Activated CD4-positive, alpha-beta T cell treated with anti-CD3 and anti-CD28 coated beads, Interleukin-2, amount 10 ng/mL, durations not matched to agents 7 days and 5 days (primary cell): ENCODE measurements around the gene MYBBP1A. TPM values are rescaled to one million over a fixed set of nuclear protein-coding genes. Genes with fewer than 3 reads are reported as not detected.

Source experiments
- CTCF ChIA-PET: fragments of 350-600 bp; sonication (Branson Sonifier 250); formaldehyde crosslinking; loops from one replicate; lab custom pipeline; 2021; ENCODE audit warnings: antibody characterized with exemption; lab: Charles Lee
- POLR2A ChIA-PET: fragments of 350-600 bp; sonication (Branson Sonifier 250); formaldehyde crosslinking; loops from one replicate; lab custom pipeline; 2021; ENCODE audit warnings: antibody characterized with exemption; lab: Charles Lee
- DNase-seq: peaks from one replicate; pipeline ENCODE4 v3.0.0-alpha.2; 2020
- H3K27ac Mint-ChIP-seq: one replicate; pipeline ENCODE4 v1.8.0; 2021; ENCODE audit warnings: mild to moderate bottlenecking, moderate library complexity, mixed read lengths
- H3K27me3 Mint-ChIP-seq: one replicate; pipeline ENCODE4 v1.8.0; 2021; ENCODE audit warnings: mixed read lengths
- H3K36me3 Mint-ChIP-seq: one replicate; pipeline ENCODE4 v1.8.0; 2021; ENCODE audit warnings: low read depth, mixed read lengths
- H3K4me1 Mint-ChIP-seq: one replicate; pipeline ENCODE4 v1.8.0; 2021; ENCODE audit warnings: mixed read lengths
- H3K4me3 Mint-ChIP-seq: one replicate; pipeline ENCODE4 v1.8.0; 2021; ENCODE audit warnings: mild to moderate bottlenecking, moderate library complexity, mixed read lengths
- H3K9me3 Mint-ChIP-seq: one replicate; pipeline ENCODE4 v1.8.0; 2021; ENCODE audit warnings: mixed read lengths
- total RNA-seq, 2 experiments: library from RNA; stranded (reverse); gene quantifications; one replicate each; pipeline ENCODE4 v1.2.3, GENCODE V29; 2021

The MYBBP1A gene
- total RNA-seq, 2 experiments from 2014 or later, result 58.0 to 59.0 TPM

DNA sequence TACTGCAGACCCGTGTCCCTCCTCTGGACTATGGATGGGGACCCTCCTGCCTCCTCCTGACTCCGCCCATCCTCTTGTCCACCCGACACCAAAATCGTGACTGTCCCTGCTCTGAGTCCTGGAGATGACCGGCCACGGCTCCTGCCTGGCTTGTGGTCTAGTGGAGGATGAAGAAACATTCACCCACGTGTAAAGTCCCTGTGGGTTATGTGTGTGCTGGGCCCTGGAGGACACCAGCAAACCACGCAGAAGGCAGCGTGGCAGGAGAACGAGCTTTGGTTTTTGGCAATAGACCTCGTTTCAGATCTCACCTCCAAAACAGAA lies 44.6 kb downstream of the MYBBP1A start:
- no peaks in the 10 kb centered on the region for H3K36me3 Mint-ChIP-seq
- CTCF ChIA-PET, result interaction anchor here (1.0 to 1.6 kb wide), 2 partner anchors 14 to 150 kb away, joined by 3 to 6 read pairs; no protein-coding TSS in a partner anchor
- H3K4me1 Mint-ChIP-seq, result peaks cover 24% of the 10 kb centered on the region
- POLR2A ChIA-PET, result no interaction called here
- no peaks in the 10 kb centered on the region for H3K27me3 Mint-ChIP-seq
- no peaks in the 10 kb centered on the region for H3K9me3 Mint-ChIP-seq
- H3K27ac Mint-ChIP-seq, result no peak overlapping the region
- no peak for DNase-seq
- no peak overlapping the region for H3K4me3 Mint-ChIP-seq

DNA sequence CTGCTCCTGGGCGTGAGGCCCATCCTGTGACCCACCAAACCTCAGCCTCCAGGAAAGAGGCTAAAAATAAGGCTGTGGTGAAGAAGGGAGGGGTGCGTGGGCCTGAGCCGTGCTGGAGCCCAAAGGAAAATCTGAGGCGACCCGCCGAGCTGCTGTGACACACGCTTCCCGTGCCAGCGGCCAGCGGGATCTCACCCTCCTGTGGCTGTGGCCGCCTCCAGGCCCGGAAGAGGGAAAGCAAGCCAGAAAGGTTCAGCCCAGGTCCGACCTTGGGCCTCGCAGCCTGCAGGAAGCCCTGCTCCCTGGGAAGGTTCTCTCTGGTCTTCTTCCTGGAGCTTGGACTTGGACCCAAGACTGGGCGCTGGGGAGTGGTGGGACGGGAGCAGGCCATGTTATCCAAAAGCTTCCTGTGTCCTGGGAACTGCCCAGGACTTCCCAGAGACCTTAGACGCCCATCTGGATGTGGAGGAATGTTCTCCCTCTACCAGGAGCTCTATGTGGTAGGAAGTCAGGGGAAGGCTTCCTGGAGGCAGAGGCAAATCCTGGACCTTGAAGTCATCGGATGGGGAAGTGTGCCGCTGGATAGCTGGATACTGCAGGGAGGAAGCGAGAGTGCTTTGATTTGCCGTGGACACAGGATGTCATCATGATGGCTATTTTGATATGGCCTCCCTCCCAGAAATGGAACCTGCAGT lies 45.1 kb downstream of the MYBBP1A start:
- DNase-seq, result no peak
- no peaks in the 10 kb centered on the region for H3K27me3 Mint-ChIP-seq
- POLR2A ChIA-PET, result no interaction called here

GRCh38 chr17:4509401-4509800 lies 45.8 kb downstream of the MYBBP1A start:
- Mint-ChIP-seq H3K36me3 (no peaks in the 10 kb centered on the region), H3K27me3 (no peaks in the 10 kb centered on the region), H3K4me3 (no peak overlapping the region), H3K9me3 (no peaks in the 10 kb centered on the region), H3K4me1 (peaks cover 35% of the 10 kb centered on the region), H3K27ac (peak overlapping the region; percentile 67)
- DNase-seq, result peak; percentile 61
- POLR2A ChIA-PET, result no interaction called here
- CTCF ChIA-PET, result interaction anchor here (0.7 to 1.6 kb wide), 6 partner anchors 11 to 148 kb away, joined by 3 to 6 read pairs (median 4); partner anchors contain the start of gene SPNS2

More for the DNA sequence above, 45.1 kb downstream of the MYBBP1A start:
- CTCF ChIA-PET, result interaction anchor here (0.7 to 1.6 kb wide), 6 partner anchors 11 to 149 kb away, joined by 3 to 6 read pairs (median 4); partner anchors contain the start of gene SPNS2
- no peaks in the 10 kb centered on the region for H3K36me3 Mint-ChIP-seq
- no peaks in the 10 kb centered on the region for H3K9me3 Mint-ChIP-seq
- H3K4me3 Mint-ChIP-seq, result no peak overlapping the region
- peak overlapping the region; percentile 67 for H3K27ac Mint-ChIP-seq
- peaks cover 28% of the 10 kb centered on the region for H3K4me1 Mint-ChIP-seq

DNA sequence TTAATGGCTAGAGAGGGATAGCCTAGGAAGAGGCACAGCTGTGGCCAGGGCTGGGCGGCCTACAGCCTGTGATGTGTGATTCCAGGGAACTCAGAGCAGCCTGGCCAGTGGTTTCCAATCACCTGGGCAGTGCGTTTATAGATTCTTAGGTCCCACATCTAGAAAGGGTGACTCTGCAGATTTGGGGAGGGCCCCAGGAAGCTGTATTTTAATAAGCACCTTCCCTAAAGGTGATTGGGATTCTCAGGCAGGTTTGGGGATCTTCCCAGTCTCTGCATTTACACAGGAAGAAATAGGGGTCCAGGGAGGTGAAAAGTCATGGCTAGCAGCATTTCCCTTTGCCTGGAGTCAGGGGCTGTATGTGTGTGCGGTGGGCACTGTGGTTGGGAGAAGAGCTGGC lies 47.0 kb downstream of the MYBBP1A start:
- no peaks in the 10 kb centered on the region for H3K9me3 Mint-ChIP-seq
- peaks cover 44% of the 10 kb centered on the region for H3K4me1 Mint-ChIP-seq
- DNase-seq, result no peak
- CTCF ChIA-PET, result no interaction called here
- H3K36me3 Mint-ChIP-seq, result no peaks in the 10 kb centered on the region
- POLR2A ChIA-PET, result no interaction called here
- H3K4me3 Mint-ChIP-seq, result no peak overlapping the region
- H3K27me3 Mint-ChIP-seq, result no peaks in the 10 kb centered on the region
- H3K27ac Mint-ChIP-seq, result peak overlapping the region; percentile 63

GRCh38 chr17:4507361-4508111 lies 47.6 kb downstream of the MYBBP1A start:
- no peaks in the 10 kb centered on the region for H3K9me3 Mint-ChIP-seq
- peak overlapping the region; percentile 19 for H3K27ac Mint-ChIP-seq
- DNase-seq, result no peak
- ChIA-PET CTCF (no interaction called here), POLR2A (interaction anchor here (0.7 kb wide), 1 partner anchor 9 kb away, joined by 3 read pairs; the partner anchor contains the start of gene SPNS2)
- H3K36me3 Mint-ChIP-seq, result no peaks in the 10 kb centered on the region
- peaks cover 3% of the 10 kb centered on the region for H3K27me3 Mint-ChIP-seq
- H3K4me1 Mint-ChIP-seq, result peaks cover 44% of the 10 kb centered on the region
- H3K4me3 Mint-ChIP-seq, result no peak overlapping the region

DNA sequence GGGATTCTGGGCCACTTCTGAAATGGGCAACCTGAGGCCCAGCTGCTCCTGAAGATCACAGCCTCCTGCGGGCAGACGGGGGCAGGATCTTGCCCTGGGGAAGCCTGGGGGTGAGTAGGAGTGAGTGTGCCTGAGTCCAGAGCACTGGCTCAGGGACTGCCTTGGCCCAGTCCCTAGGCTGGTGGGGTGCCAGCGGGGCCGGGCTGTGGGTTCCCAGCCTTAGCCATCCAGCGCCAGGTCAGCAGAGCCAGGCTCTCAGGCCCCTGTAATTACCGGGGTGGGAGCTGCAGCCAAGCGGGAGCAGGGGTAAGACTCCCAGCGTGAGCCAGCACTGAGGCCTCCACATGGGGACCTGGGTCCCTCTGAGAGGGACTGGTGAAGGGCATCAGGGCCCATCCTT lies 48.3 kb downstream of the MYBBP1A start:
- POLR2A ChIA-PET, result interaction anchor here (0.7 kb wide), 1 partner anchor 8 kb away, joined by 3 read pairs; the partner anchor contains the start of gene SPNS2
- Mint-ChIP-seq H3K4me3 (no peak overlapping the region), H3K9me3 (no peaks in the 10 kb centered on the region), H3K4me1 (peaks cover 44% of the 10 kb centered on the region), H3K27ac (no peak overlapping the region), H3K27me3 (peaks cover 5% of the 10 kb centered on the region), H3K36me3 (no peaks in the 10 kb centered on the region)
- CTCF ChIA-PET, result interaction anchor here (0.6 kb wide), 1 partner anchor 68 kb away, joined by 3 read pairs; no protein-coding TSS in a partner anchor
- no peak for DNase-seq

DNA sequence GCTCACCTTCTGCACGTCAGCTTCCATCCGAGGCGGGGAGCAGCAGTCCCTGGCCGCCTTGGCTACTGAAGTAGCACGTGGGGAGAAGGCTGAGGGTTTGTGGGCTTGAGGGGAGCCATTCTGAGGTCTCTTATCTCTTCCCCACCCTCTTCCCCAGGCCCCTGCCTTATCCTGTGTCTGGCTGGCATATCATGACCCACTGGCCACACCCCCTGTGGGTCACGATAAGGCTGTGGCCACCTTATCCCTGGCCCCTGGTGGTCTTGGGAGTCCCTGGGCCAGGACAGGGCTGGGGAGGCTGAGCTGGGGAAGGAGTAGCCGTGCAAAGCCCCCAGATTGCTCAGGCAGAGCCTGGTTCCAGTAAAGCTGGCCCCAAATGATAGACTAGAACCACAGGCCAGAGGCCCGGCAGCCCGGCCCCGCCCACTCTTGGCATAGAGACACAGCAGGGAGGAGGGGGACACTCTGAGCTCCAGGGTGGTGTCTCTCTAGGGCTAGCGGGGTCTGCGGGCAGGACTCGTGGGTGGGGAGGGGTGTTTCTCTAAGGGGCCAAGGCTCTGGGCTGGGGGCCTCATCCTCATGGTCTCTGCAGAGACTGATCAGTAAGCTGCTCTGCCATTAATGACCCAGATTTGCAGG lies 48.9 kb downstream of the MYBBP1A start:
- no peak overlapping the region for H3K4me3 Mint-ChIP-seq
- no peak overlapping the region for H3K27ac Mint-ChIP-seq

GRCh38 chr17:4505187-4505586 lies 50.0 kb downstream of the MYBBP1A start:
- Mint-ChIP-seq H3K27ac (no peak overlapping the region), H3K27me3 (peaks cover 22% of the 10 kb centered on the region), H3K4me1 (peaks cover 50% of the 10 kb centered on the region), H3K9me3 (no peaks in the 10 kb centered on the region), H3K36me3 (no peaks in the 10 kb centered on the region), H3K4me3 (no peak overlapping the region)
- ChIA-PET CTCF (no interaction called here), POLR2A (no interaction called here)
- DNase-seq, result no peak

More for the DNA sequence above, 48.9 kb downstream of the MYBBP1A start:
- DNase-seq, result no peak
- no peaks in the 10 kb centered on the region for H3K36me3 Mint-ChIP-seq
- CTCF ChIA-PET, result interaction anchor here (0.6 to 0.7 kb wide), 2 partner anchors 8 to 69 kb away, joined by 3 read pairs; no protein-coding TSS in a partner anchor
- H3K27me3 Mint-ChIP-seq, result peaks cover 11% of the 10 kb centered on the region
- POLR2A ChIA-PET, result no interaction called here
- no peaks in the 10 kb centered on the region for H3K9me3 Mint-ChIP-seq
- H3K4me1 Mint-ChIP-seq, result peaks cover 48% of the 10 kb centered on the region

DNA sequence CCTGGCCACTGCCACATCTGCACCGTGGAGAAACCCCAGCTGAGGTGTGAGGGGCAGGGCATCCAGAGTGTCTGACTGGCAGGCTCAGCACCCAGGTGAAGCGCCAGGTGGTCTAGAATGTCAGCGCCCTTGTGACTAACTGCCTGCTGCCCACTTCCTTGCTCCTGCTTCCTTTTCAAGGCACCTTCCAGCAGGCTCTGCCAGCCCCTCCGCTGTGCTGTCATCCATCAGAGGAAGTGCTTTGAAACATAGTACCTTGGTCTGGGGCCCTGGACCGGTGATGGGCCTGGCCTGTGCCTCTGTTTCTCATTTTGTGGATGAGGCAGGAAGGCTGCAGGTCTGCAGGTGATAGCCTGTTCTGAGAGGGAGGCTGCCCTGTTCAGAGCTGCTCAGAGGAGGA lies 51.0 kb downstream of the MYBBP1A start:
- H3K9me3 Mint-ChIP-seq, result no peaks in the 10 kb centered on the region
- ChIA-PET CTCF (interaction anchor here (0.6 kb wide), 1 partner anchor 405 kb away, joined by 3 read pairs; no protein-coding TSS in a partner anchor), POLR2A (no interaction called here)
- H3K4me1 Mint-ChIP-seq, result peaks cover 50% of the 10 kb centered on the region
- peaks cover 31% of the 10 kb centered on the region for H3K27me3 Mint-ChIP-seq
- no peaks in the 10 kb centered on the region for H3K36me3 Mint-ChIP-seq
- peak overlapping the region; percentile 28 for H3K27ac Mint-ChIP-seq
- DNase-seq, result peak; percentile 13
- H3K4me3 Mint-ChIP-seq, result no peak overlapping the region

DNA sequence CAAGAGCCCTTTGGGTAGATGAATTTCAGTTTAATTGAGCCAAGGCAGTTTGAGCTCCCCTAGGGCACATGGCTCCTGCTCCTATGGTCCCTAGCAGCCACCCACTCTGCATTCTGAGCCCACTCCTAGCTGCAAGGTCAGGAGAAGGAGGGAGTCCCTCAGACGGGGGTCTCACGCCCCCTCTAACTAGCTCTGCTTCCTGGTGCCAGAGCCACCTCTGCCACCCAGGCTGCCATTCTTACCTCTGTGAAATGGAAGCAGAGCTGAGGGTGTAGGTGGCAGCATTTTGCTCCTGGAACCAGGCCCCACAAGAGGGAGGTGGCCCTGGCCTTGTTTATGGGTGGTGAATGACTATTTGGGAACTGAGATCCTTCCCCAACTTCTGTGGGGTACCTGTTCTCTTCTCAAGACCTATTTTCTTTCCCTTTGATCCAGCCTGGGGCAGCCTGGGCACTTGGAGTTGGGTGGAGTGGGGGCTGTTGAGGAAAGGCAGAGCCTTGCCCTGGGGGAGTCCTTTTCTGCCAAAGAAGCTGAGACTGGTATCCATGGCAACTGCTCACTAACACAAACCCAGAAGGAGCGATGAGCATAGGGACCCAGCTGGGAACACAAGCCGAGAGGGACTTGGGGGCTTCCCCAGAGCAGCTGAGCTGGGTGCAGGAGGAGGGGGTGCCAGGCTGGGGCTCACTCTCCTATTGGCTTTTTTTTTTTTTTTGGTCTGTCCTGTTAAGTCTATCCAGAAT lies 51.7 kb downstream of the MYBBP1A start:
- ChIA-PET CTCF (interaction anchor here (0.5 kb wide), 1 partner anchor 89 kb away, joined by 4 read pairs; no protein-coding TSS in a partner anchor), POLR2A (no interaction called here)
- Mint-ChIP-seq H3K36me3 (no peaks in the 10 kb centered on the region), H3K4me1 (peaks cover 43% of the 10 kb centered on the region), H3K4me3 (no peak overlapping the region), H3K27ac (no peak overlapping the region), H3K27me3 (peaks cover 31% of the 10 kb centered on the region), H3K9me3 (no peaks in the 10 kb centered on the region)
- no peak for DNase-seq

- POLR2A ChIA-PET, result no interaction called here
- H3K4me3 Mint-ChIP-seq, result no peak overlapping the region
These were observed 52.6 kb downstream of the MYBBP1A start for GRCh38 chr17:4502466-4503154.

More at GRCh38 chr17:4502466-4503154, 52.6 kb downstream of the MYBBP1A start:
- CTCF ChIA-PET, result no interaction called here
- Mint-ChIP-seq H3K4me1 (peaks cover 40% of the 10 kb centered on the region), H3K27me3 (peaks cover 32% of the 10 kb centered on the region), H3K36me3 (no peaks in the 10 kb centered on the region), H3K27ac (no peak overlapping the region), H3K9me3 (no peaks in the 10 kb centered on the region)
- no peak for DNase-seq
